CD4-positive, CD25-positive, alpha-beta regulatory T cell (primary cell): ENCODE measurements around the gene SLC6A7. TPM values are rescaled to one million over a fixed set of nuclear protein-coding genes. Genes with fewer than 3 reads are reported as not detected.

Source experiments
- ATAC-seq, 2 donors: fragments of 150-1000 bp; cut with Tn5 transposase; one replicate each; pipeline ENCODE4 v1.10.0; 2021; ENCODE audit warnings: low read depth in 2 of 2, moderate number of reproducible peaks in 2 of 2, moderate library complexity in 1 of 2
- DNase-seq, 3 donors: peaks; one replicate each; pipeline versions ENCODE4 v3.0.0 to v3.0.0-alpha.2; 2012 to 2022; ENCODE audit warnings: mixed read lengths in 1 of 3
- H3K27ac ChIP-seq: one replicate; pipeline ENCODE4 v1.7.0; 2013; ENCODE audit warnings: mild to moderate bottlenecking, low read length; ENCODE audit not compliant: insufficient read depth, poor library complexity, severe bottlenecking
- H3K27me3 ChIP-seq: one replicate; pipeline ENCODE4 v1.7.0; 2013; ENCODE audit warnings: low read length; ENCODE audit not compliant: control insufficient read depth, insufficient read depth
- H3K36me3 ChIP-seq: one replicate; pipeline ENCODE4 v1.7.0; 2013; ENCODE audit warnings: mild to moderate bottlenecking, low read length, moderate library complexity; ENCODE audit not compliant: control insufficient read depth, insufficient read depth
- H3K4me1 ChIP-seq: 2 replicates; pipeline ENCODE4 v1.7.0; 2013; ENCODE audit warnings: mild to moderate bottlenecking, low read length; ENCODE audit not compliant: insufficient read depth, control insufficient read depth, poor library complexity, severe bottlenecking
- H3K4me3 ChIP-seq: one replicate; pipeline ENCODE4 v1.7.0; 2013; ENCODE audit warnings: low read depth, mild to moderate bottlenecking, low read length, moderate library complexity
- H3K9me3 ChIP-seq, 2 experiments: 1 replicate in 1 of 2; 2 replicates in 1 of 2; pipeline ENCODE4 v1.7.0; 2013; ENCODE audit warnings: low read length in 2 of 2, mild to moderate bottlenecking in 1 of 2, moderate library complexity in 1 of 2; ENCODE audit not compliant: control insufficient read depth in 2 of 2
- H3K27ac Mint-ChIP-seq, 3 donors: one replicate each; pipeline ENCODE4 v1.8.0; 2020 to 2022; ENCODE audit warnings: mild to moderate bottlenecking in 3 of 3, mixed read lengths in 3 of 3, moderate library complexity in 2 of 3
- H3K27me3 Mint-ChIP-seq: one replicate; pipeline ENCODE4 v1.8.0; 2022; ENCODE audit warnings: mild to moderate bottlenecking, mixed read lengths
- H3K36me3 Mint-ChIP-seq: one replicate; pipeline ENCODE4 v1.8.0; 2020; ENCODE audit warnings: mixed read lengths
- H3K4me1 Mint-ChIP-seq, 4 donors: one replicate each; pipeline ENCODE4 v1.8.0; 2020 to 2022; ENCODE audit warnings: mixed read lengths in 4 of 4, mild to moderate bottlenecking in 1 of 4
- H3K4me3 Mint-ChIP-seq, 4 donors: one replicate each; pipeline ENCODE4 v1.8.0; 2020 to 2022; ENCODE audit warnings: mild to moderate bottlenecking in 4 of 4, mixed read lengths in 4 of 4, moderate library complexity in 3 of 4
- H3K9me3 Mint-ChIP-seq, 7 donors: one replicate each; pipeline ENCODE4 v1.8.0; 2020 to 2022; ENCODE audit warnings: mixed read lengths in 7 of 7, mild to moderate bottlenecking in 3 of 7, moderate library complexity in 2 of 7
- polyA plus RNA-seq, 4 donors: library from polyadenylated mRNA; unstranded; fragments of 300-500 nt; fragmentation: Illumina TruSeq; gene quantifications; one replicate each; pipeline ENCODE4 v1.2.3, GENCODE V29; 2021
- total RNA-seq: library from RNA; stranded (reverse); gene quantifications from one replicate; pipeline ENCODE4 v1.2.3, GENCODE V29; 2022

The SLC6A7 gene
- total and polyA plus RNA-seq, 5 donors from 2014 or later: not detected

GRCh38 chr5:150190987-150191386 lies 1.1 kb downstream of the SLC6A7 start:
- Histone ChIP-seq H3K4me3 (no peak overlapping the region), H3K36me3 (no peaks in the 10 kb centered on the region), H3K27ac (no peak overlapping the region), H3K9me3 (no peaks in the 10 kb centered on the region), H3K27me3 (peaks cover 3% of the 10 kb centered on the region), H3K4me1 (no peaks in the 10 kb centered on the region)
- ATAC-seq (no peak), DNase-seq (no peak)
- H3K27me3 Mint-ChIP-seq: peaks cover 44% of the 10 kb centered on the region
- no peaks in the 10 kb centered on the region for H3K4me1 Mint-ChIP-seq
- H3K36me3 Mint-ChIP-seq: no peaks in the 10 kb centered on the region
- no peaks in the 10 kb centered on the region for H3K9me3 Mint-ChIP-seq
- no peak overlapping the region for H3K27ac Mint-ChIP-seq
- no peak overlapping the region for H3K4me3 Mint-ChIP-seq

DNA sequence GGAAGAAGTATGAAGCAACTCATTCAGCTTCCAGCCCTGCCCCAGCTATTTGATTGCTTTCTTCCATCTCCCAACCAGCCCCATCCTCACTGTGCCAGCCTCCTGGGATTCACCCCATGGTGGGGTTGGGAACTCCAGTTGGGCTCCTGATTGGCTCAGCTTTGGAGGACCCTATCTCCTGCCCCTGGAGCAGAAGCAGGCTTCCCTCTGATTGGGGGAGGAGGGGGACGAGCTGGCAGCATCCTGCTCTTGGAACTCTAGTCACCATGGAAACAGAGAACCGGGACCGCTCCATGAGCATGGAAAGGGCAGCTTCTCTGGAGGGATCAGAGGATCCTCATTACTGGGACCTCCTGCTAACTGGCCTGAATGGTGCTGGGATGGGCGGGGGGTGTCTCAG lies 2.6 kb downstream of the SLC6A7 start:
- no peak overlapping the region for H3K4me3 ChIP-seq
- peaks cover 37% of the 10 kb centered on the region for H3K27me3 Mint-ChIP-seq
- H3K4me1 Mint-ChIP-seq: no peaks in the 10 kb centered on the region
- no peak overlapping the region for H3K4me3 Mint-ChIP-seq
- no peaks in the 10 kb centered on the region for H3K9me3 ChIP-seq
- H3K27me3 ChIP-seq: peaks cover 3% of the 10 kb centered on the region
- H3K9me3 Mint-ChIP-seq: no peaks in the 10 kb centered on the region
- H3K4me1 ChIP-seq: no peaks in the 10 kb centered on the region
- no peaks in the 10 kb centered on the region for H3K36me3 ChIP-seq
- no peak for ATAC-seq
- DNase-seq: no peak
- no peak overlapping the region for H3K27ac Mint-ChIP-seq
- no peaks in the 10 kb centered on the region for H3K36me3 Mint-ChIP-seq
- H3K27ac ChIP-seq: no peak overlapping the region

DNA sequence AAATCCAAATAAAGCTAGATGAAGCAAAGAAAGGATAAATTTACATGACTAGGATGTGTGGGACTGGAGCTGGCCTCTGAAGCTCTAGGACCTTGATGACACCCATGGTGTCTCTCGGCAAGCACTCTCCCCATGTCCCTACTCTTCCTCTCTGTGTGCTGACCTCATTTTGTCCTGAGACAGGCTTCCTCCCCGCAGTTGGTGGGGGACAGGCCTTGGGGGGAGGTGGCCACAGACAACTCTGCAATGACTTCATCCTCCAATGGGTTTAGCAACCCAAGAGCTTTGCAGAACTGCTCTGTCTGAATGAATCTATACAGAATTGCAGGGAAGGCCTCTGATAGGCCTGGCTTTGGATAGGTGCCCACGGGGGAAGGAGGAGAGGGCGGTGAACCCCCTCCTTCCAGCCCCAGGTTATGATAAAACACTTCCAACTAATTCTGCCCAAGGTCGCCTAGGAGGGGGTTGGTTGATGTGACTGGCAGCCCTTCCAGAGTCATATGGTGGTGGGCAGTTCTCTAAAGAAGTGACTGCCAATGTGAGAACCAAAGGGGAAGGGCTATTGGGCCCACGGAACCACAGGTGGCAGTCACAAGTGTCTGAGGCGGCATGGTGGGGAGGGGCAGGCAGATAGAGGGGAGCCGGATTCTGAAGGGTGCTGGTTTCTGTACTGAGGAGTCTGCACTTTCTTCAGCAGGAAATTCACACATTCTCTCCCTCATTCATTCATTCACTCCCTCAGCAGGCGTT lies 6.0 kb downstream of the SLC6A7 start:
- no peaks in the 10 kb centered on the region for H3K36me3 ChIP-seq
- Mint-ChIP-seq H3K4me3 (no peak overlapping the region), H3K36me3 (no peaks in the 10 kb centered on the region), H3K9me3 (peaks cover 0 to 4% (median 0%) of the 10 kb centered on the region in 7 donors), H3K27ac (no peak overlapping the region), H3K27me3 (peaks cover 20% of the 10 kb centered on the region), H3K4me1 (no peaks in the 10 kb centered on the region)
- no peaks in the 10 kb centered on the region for H3K27me3 ChIP-seq
- H3K4me3 ChIP-seq: no peak overlapping the region
- no peak overlapping the region for H3K27ac ChIP-seq
- H3K4me1 ChIP-seq: no peaks in the 10 kb centered on the region
- ATAC-seq (no peak), DNase-seq (no peak)
- H3K9me3 ChIP-seq: no peaks in the 10 kb centered on the region

DNA sequence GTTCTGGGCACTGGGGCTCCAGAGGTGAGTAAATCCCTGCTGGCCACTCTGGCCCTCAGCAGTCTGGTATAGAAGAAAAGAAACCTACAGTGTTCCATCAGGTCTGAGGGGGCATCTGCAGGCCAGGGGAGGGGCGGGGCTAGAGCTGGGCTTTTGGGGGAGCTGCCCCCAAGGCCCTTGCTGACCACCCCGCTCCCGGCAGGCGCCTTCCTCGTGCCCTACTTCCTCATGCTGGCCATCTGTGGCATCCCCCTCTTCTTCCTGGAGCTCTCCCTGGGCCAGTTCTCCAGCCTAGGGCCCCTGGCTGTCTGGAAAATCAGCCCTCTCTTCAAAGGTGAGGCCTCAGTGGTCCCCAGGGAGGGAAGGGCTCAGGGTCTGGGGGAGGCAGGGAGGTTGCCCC lies 6.7 kb downstream of the SLC6A7 start:
- Histone ChIP-seq H3K27me3 (no peaks in the 10 kb centered on the region), H3K4me3 (no peak overlapping the region), H3K36me3 (no peaks in the 10 kb centered on the region), H3K4me1 (no peaks in the 10 kb centered on the region), H3K27ac (no peak overlapping the region), H3K9me3 (no peaks in the 10 kb centered on the region)
- no peak overlapping the region for H3K4me3 Mint-ChIP-seq
- ATAC-seq: no peak
- H3K9me3 Mint-ChIP-seq: peaks cover 0 to 4% (median 0%) of the 10 kb centered on the region in 7 donors
- H3K4me1 Mint-ChIP-seq: no peaks in the 10 kb centered on the region
- no peak for DNase-seq
- H3K27me3 Mint-ChIP-seq: peaks cover 14% of the 10 kb centered on the region
- no peaks in the 10 kb centered on the region for H3K36me3 Mint-ChIP-seq
- H3K27ac Mint-ChIP-seq: no peak overlapping the region

GRCh38 chr5:150196986-150197385 lies 7.1 kb downstream of the SLC6A7 start:
- Mint-ChIP-seq H3K9me3 (peaks cover 0 to 4% (median 0%) of the 10 kb centered on the region in 7 donors), H3K27ac (no peak overlapping the region), H3K36me3 (no peaks in the 10 kb centered on the region)

DNA sequence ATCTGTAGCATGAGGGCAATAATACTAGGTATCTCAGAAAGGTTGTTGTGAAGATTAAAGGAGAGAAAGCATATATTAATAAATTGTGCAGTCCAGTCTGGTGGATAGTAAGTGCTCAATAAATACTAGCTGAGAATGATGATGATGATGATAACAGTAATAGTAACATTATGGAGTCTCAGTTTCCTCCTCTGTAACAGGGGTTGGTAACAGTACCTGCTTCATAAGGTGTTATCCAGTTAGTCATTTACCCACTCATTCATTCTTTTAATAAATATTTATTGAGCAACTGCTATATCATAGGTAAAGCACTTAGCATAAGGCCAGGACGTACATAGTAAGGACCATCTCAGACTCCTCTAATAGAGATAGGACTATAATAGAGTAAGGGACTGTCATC lies 7.6 kb downstream of the SLC6A7 start:
- peaks cover 14% of the 10 kb centered on the region for H3K27me3 Mint-ChIP-seq
- Histone ChIP-seq H3K4me1 (no peaks in the 10 kb centered on the region), H3K36me3 (no peaks in the 10 kb centered on the region), H3K27me3 (no peaks in the 10 kb centered on the region), H3K4me3 (no peak overlapping the region), H3K27ac (no peak overlapping the region), H3K9me3 (no peaks in the 10 kb centered on the region)
- no peaks in the 10 kb centered on the region for H3K36me3 Mint-ChIP-seq
- ATAC-seq: no peak
- H3K4me1 Mint-ChIP-seq: no peaks in the 10 kb centered on the region
- DNase-seq: no peak
- peaks cover 0 to 4% (median 0%) of the 10 kb centered on the region in 7 donors for H3K9me3 Mint-ChIP-seq
- no peak overlapping the region for H3K27ac Mint-ChIP-seq
- H3K4me3 Mint-ChIP-seq: no peak overlapping the region

More at GRCh38 chr5:150196986-150197385, 7.1 kb downstream of the SLC6A7 start:
- no peaks in the 10 kb centered on the region for H3K4me1 Mint-ChIP-seq
- Histone ChIP-seq H3K36me3 (no peaks in the 10 kb centered on the region), H3K9me3 (no peaks in the 10 kb centered on the region), H3K4me3 (no peak overlapping the region), H3K27ac (no peak overlapping the region), H3K4me1 (no peaks in the 10 kb centered on the region), H3K27me3 (no peaks in the 10 kb centered on the region)
- no peak for DNase-seq
- ATAC-seq: no peak
- peaks cover 14% of the 10 kb centered on the region for H3K27me3 Mint-ChIP-seq
- no peak overlapping the region for H3K4me3 Mint-ChIP-seq

GRCh38 chr5:150202501-150202900 lies 12.6 kb downstream of the SLC6A7 start:
- no peak overlapping the region for H3K27ac Mint-ChIP-seq
- Histone ChIP-seq H3K4me3 (no peak overlapping the region), H3K27me3 (no peaks in the 10 kb centered on the region), H3K27ac (no peak overlapping the region), H3K9me3 (no peaks in the 10 kb centered on the region), H3K36me3 (no peaks in the 10 kb centered on the region), H3K4me1 (no peaks in the 10 kb centered on the region)
- no peaks in the 10 kb centered on the region for H3K4me1 Mint-ChIP-seq
- peaks cover 0 to 4% (median 0%) of the 10 kb centered on the region in 7 donors for H3K9me3 Mint-ChIP-seq
- peaks cover 4% of the 10 kb centered on the region for H3K27me3 Mint-ChIP-seq
- DNase-seq: no peak
- no peak overlapping the region for H3K4me3 Mint-ChIP-seq
- ATAC-seq: no peak
- H3K36me3 Mint-ChIP-seq: no peaks in the 10 kb centered on the region
